GM18511 (cell line): ENCODE measurements around the gene OR51D1.

Experiments used
- ATAC-seq: cut with Tn5 transposase; IDR thresholded peaks from one replicate; pipeline ENCODE4 v1.9.1; 2021; ENCODE audit warnings: mild to moderate bottlenecking, moderate library complexity; ENCODE audit not compliant: unreplicated experiment

Gene OR51D1

DNA sequence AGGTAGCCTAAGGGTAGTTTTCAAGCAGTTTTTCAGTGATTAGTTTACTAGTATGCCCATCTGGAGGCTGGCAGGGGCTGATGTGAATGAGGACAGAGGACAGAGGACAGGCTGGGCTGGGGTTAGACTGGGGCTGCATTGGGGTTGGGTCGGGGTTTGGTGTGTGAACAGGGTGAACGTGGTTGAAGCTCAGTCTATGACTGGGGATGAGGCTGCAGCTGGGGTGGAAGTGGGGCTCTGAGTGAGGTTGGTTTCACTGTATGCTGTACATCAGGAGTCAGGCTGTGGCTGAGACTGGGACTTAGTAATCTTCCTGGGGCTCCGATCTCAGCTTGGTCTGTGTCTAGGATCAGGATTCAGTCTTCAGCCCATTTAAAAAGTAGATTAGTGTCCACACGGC is 7.0 kb downstream of the OR51D1 start:
- no peak for ATAC-seq

DNA sequence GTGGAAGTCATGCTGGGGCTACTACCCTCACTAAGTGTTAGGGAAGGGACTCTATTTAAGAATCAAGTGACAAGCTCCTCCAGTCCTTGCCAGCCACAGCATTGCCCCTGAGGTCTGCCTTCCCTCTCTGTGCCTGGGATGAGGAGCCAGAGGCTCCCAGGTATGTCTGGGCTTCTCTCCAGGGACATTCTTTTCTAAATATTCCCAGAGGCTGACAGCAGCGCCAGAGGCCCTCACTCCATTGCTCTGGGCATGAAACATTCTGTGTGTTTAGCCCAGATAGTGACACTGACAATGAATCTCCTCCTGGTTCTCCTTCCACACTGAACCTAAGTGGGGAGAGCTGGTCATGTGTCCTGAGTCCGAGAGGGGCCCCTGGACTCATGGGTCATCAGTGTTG is 8.7 kb downstream of the OR51D1 start:
- ATAC-seq = no peak

DNA sequence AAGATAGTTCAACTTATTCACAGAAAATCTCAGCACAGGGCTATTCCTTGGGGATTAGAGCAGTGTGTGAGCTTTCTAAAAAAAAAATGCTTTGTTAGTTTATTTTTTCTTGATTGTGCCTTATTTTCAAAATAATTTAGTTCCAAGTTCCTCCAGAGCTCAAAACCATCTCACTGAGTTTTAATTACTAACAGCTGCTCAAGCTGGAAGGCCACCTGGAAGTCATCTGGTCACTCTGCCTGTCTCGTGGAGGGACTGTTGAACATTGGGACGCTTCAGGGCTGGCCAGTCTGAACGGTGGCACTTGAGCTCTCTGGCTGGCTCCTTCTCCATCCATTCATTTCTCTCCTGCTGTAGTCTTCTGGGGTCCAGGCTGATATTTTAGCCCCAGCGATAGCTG is 10.5 kb downstream of the OR51D1 start:
- no peak for ATAC-seq

DNA sequence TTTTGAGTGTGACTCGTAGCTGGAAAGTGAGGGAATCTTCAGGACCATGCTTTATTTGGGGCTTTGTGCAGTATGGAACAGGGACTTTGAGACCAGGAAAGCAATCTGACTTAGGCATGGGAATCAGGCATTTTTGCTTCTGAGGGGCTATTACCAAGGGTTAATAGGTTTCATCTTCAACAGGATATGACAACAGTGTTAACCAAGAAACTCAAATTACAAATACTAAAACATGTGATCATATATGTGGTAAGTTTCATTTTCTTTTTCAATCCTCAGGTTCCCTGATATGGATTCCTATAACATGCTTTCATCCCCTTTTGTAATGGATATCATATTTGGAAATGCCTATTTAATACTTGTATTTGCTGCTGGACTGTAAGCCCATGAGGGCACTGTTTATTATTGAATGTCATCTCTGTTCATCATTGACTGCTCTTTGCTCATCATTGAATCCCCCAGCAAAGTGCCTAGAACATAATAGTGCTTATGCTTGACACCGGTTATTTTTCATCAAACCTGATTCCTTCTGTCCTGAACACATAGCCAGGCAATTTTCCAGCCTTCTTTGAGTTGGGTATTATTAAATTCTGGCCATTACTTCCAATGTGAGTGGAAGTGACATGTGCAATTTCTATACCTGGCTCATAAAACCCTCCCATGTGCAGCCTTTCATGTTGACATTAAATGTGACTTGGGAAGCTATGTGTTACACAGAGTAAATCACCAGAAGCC is 17.5 kb downstream of the OR51D1 start:
- ATAC-seq = no peak

DNA sequence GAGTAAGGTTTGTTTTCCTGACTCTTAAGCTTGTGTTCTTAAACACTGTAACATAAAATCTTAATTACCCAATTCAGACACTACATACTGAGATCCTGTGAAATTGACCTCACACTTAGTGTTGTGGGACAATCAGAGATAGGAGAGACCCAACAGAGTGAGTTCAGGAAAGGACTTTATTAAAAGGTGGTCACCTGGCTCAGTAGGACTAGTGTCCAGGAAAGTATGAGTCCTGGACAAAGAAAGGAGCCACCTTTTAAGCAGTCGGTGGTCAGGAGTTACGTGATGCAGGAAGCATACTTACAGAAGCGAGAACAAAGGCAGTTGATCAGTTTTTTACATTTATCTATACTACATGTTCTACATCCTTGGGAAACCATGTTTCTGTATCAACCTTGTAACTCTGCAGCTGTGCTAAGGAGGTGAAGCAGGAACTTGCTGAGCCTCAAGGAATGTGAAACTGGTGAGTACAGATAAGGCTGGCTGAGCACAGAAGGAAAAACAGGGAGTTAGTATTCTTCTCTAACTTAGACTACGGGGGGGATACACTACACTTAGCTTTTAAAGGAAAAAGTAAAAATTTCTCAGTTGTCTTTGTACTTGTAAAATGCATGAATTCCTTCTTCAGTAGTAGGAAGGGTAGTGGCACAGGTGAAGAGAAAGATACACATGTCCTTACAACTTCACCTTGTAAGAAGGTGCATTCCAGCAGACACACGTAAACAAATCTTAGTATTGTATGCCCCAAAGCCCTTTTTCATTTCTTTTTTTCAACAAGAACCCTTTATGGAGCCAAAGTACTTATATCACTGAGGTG is 21.6 kb downstream of the OR51D1 start:
- no peak for ATAC-seq

DNA sequence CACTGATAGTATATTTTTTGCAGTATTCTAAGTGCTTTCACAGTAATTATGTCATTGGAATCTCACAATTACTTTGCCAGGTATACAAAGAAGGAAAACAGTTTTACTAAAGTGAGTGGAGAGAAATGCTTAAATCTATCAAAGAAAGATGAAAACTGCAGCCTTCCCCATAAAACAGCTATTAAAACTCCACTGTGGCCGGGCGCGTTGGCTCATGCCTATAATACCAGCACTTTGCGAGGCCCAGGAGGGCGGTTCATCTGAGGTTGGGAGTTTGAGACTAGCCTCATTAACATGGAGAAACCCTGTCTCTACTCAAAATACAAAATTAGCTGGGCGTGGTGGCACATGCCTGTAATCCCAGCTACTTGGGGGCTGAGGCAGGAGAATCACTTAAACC is 25.6 kb downstream of the OR51D1 start:
- ATAC-seq = no peak

DNA sequence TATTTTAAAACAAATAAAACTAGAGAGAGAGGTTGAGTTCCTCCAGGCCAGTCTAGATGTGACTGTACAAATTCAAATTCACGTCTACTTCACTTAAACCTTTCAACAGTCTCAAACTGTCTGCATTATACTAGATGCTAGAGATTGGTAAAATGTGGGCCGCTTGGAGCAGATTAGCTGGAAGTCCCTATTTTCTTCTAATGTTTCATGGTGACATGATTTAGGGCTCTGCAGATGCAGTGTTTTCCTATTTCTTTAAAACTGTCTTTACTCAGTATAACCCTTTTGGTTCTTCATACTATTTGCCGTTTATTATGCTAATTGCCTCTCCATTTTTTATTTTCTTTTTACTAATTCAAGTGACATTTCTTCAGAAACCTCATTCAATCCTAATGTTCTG is 26.9 kb downstream of the OR51D1 start:
- no peak for ATAC-seq

DNA sequence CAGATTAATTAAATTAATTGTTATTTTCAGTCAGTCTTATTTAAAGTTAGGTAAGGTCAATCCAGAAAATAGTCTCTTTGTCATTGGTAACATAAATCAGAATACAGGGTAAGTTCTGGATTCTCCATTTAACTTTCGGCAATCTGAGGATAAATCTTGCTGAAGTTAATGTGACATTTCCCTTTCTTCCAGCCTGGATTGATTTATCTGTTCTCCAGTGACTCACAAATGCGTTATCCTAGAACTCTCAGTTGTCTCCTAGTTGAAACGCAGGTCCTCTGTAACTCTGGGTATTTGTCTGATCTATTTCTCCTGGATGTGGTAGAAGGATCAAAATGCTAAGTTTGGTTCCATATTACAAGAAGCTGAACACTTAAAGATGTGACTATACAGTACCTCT is 27.5 kb downstream of the OR51D1 start:
- ATAC-seq = no peak

DNA sequence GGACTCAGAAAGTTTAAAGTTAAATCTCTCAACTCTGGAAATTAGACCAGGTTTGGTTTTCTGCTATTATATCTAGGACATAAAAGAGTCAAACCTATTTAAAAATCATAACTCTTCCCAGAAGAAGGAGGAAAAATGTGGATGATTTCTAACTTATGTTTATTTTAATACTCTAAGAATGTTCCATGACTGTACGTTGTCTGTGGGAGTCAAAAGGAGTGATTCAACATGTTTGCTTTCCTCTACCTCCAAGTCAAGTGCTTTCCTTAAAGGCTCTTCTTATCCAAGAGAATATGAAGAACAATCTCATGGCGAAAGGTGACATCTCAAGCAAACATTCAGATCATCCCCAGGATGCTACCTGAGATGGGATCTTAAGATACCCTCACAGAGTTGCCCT is 28.1 kb downstream of the OR51D1 start:
- no peak for ATAC-seq

DNA sequence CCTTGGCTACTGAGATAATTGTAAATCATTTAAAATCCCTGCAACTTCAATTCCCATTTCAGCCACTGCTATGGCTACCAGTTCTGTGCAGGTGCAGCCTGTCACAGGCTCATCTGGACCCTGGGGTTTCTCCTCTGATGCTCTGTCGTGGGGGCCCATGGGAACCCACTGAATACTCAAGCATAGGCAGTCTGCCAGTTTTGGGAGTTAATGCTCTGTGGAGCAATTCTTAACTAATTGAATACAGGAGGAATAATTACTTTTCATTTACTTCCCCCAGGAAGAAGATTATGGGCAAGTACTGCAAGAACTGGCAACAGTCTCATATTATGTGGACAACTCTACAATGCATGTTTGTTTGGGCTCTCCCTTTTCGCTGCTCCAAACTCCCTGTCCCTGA is 34.5 kb downstream of the OR51D1 start:
- no peak for ATAC-seq

DNA sequence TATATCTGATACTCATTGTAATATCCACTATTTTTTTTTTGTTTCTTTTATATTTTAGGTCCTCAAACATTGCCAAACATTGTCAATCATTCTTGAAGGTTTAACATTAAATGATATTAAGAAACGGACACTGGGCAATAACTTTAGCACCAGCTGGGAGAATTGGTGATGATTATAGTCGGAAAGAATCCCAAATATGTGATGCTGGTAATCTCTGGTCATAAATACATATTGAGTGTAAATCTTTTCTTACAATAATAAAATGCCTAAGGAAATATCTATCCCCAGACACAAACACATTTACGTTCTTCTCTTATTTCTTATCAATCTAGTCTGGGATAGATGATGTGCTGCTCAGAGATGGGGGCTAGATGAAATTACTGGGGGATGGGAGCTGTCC is 35.2 kb downstream of the OR51D1 start:
- ATAC-seq = no peak

DNA sequence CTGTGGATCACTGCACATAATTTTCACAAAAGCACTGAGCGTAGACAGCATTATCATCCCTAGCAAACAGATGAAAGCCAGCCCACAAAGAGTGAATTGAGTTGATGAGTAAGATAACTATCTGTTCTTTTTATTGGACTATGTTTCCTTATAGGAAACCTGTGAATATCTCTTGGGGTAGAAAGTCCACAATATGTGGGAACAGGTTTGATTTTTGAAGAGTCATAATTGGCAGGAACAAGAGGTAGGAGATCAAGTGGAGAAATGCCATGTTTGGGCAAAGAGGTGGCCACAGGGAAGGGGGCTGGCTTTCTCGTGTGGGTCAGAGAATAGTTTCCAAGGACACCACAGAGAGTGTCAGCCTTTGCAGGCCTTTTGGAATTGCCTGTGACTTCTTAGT is 36.5 kb downstream of the OR51D1 start:
- no peak for ATAC-seq

DNA sequence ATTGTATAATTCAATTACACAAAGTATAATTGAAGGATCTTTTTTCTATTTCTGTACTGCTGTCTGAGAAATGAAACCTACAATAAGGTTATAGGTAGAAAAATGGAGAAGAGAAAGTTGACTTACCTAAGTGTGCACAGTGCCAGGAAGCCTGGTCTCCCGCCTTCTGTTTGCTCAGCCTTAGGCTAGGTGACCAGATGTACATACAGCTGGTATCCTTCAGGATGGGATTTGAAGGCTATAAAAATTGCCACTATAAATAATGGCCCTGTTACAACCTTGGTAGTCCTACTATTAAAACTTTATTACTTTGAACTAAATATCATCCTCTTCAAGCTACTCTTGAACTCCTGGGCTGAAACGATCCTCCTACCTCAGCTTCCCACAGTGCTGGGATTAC is 40.7 kb downstream of the OR51D1 start:
- no peak for ATAC-seq

DNA sequence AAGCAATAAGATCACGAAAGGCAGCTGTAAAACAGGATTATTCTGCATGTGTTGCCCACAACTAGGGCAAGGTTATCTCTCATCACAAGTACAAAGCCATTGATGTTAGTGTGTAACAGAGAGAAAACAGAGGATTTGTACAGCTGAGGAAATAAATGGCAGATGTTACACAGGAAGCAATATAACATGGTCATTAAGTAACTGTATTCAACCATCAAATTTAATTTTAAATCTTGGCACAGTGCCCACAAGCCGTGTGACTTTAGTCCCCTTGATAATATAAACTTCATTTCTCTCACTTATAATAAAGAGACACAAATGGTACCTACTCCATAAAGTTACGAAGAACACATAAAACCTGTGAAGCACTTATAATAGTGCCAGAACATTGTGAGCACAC is 43.1 kb downstream of the OR51D1 start:
- no peak for ATAC-seq

DNA sequence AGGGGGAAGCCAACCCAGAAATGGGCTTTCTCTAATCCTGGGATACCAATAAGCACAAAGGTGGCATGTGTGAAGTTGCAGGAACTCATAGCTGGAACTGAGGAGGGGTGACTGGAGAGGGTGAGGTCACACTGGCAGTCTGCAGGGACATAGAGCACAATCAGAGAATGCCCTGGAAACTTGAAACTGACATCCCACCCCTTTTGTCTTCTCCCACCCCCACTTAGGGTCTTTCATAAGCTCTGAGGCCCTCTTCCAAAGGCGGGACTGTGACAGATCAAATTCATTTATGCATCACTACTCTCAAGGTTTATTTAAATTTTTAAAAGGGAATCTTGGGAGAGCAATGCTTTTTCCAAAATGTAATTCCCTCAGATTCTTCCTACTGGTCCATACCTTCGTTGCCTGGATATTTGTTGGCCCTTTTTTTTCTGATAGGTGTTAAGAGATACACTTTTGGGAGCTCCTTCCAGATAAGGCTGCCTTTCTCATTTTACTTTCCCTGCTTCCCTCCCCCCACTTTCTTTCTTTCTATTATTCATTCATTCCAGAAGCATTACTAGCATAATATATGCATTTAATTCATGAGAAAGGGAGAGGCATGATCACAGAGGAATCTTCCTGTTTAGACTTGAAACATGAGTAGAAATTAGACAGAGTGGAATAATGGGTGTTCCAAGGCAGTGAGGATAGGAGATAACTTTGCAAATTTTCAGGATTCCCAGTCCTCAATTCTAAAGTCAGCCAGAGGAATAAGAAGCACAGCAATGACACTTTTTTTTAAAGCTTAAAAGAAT is 45.5 kb downstream of the OR51D1 start:
- ATAC-seq = no peak

DNA sequence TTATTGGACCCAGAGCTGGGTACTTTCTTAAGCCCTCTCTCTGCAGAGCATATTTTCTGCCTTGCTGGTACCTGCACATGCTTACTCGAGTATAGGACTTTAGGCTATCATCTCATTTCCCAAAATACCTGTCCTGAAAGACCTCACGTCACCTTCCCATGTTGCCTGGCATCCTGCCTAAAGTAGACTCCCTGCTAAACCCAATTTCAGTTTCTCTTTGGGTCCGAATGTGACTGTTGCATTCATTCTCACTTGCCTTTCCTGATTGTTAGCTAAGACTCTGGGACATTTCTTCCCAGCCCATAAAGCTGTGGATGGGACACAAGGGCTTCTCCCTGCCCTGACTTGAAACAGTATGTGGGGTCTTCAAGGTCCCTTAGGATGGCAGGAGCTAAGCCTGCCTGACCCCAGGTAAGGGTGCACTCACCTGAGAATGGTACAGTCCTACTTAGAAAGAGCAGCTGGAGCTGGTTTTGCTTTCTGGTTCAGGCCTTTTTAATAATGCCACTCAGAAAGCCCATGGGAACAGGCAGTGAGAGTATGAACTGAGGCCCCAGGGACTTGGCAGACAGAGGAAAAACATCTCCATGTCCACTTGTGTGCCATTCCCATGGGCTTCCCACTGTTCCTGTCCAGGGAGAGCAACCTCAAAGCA is 47.5 kb downstream of the OR51D1 start:
- ATAC-seq = no peak
